Measurements from ENCODE around the gene TNIP1.
A peak's percentile ranks its signal among the peaks of the same experiment; 100 is the strongest.

Gene TNIP1

DNA sequence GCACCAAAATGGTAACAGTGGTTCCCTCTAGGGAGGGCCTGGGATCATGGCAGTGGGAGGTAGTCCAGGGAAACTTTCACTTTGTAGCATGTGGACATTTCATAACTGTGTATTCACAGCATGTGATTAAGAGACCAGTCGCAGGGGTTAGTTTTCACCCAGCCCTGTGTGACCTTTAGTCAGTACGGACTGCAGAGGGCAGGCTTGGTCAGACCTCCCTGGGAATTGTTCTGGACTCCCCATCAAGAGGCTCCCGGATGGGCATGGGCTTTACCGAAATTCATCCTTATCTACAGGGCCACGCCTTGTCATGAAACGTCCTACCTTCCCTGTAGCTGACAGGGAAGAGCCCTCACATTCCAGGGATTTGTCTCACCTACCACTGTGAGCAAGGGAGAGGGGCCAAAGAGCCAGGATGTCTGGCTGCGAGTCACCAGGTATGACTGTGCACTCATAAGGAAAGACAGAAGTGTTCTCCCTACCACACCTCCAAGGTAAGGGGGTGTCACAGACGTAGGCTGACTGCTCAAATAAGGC lies 40.6 kb downstream of the TNIP1 start:
- no peak for DNase-seq (ENCODE audit: low read depth in 2 of 2)

GRCh38 chr5:151039665-151040064 lies 41.2 kb downstream of the TNIP1 start:
- DNase-seq (ENCODE audit: low read depth in 2 of 2): no peak

GRCh38 chr5:151038801-151039238 lies 42.0 kb downstream of the TNIP1 start:
- peak in 1 of 2 donors; percentile 26 for DNase-seq (ENCODE audit: low read depth in 2 of 2)

DNA sequence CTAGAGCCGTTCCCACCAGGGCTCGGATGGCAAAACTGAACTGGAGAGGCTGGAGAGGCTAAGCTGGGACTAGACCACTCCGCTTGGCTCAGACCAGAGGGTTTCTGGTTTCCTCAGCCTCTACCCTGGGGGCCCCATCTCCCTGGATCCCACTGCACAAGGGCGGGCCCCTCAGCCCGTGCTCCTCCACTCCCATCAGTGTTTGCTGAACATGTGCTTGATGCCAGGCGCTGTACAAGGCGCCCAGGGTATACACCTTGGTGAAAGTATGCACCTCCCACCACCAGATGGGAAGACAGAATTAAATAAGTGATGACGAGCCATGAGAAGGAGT lies 42.5 kb downstream of the TNIP1 start:
- no peak for DNase-seq (ENCODE audit: low read depth in 2 of 2)

DNA sequence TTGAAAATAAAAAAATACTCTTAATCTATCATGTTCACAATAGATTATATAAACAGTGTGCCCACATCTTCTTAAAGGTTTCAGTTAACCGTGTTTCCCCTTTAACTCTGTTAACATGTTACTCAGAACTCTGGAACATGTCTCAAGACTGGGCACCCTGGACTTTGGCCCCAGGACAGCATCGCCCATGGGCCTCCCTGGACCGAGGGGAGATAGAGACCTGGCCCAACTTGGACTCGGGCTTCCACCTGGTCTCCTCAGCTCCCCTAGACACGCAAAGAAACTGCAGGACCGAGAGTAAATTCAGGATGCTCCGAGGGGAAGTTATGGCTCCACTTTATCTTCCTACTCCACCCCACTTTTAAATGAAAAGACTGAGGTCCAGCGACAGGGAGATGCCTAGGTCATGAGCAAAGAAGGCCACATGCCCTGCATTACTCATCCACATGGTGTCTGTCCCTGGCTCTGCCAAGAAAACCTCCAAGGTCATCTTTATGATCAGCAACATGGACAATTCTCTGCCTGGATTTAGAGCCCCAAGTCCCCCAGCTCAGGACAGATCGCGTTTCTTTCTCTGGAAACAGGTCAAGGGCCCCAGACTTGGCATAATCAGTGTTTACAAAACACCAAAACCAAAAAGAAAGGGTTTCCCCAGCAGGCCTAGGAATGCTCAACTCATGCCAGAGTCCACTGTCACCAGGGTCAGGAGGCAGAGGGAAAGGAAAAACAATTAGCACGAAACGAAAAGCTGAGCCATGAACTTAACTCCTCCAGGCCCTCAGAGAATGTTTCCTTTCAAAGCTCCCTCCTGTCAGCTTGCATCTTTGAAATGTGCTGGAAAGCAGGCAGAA lies 43.0 kb downstream of the TNIP1 start:
- no peak for DNase-seq (ENCODE audit: low read depth in 2 of 2)

DNA sequence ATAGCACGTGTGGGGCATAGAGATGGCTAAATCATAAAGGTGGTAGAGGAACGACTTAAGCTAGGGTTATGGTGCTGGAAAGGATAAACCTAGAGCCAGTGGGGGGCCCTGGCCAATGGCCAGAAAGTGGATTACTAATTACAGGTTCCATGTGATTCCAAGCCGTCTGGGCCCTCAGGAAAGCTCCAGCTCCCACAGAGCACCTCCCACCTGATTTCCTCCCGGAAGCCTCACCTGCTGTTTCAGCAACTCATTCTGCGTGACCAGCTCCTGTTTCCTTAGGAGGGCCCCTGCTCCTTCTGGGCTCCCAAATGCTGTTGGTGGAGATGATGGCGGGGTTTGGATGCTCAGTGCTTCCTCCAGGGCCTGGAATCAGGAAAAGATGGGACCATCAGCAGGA lies 44.3 kb downstream of the TNIP1 start:
- DNase-seq (ENCODE audit: low read depth in 2 of 2): no peak

- no peak for DNase-seq (ENCODE audit: low read depth in 2 of 2)
These were observed 46.1 kb downstream of the TNIP1 start for GRCh38 chr5:151034422-151035379.

DNA sequence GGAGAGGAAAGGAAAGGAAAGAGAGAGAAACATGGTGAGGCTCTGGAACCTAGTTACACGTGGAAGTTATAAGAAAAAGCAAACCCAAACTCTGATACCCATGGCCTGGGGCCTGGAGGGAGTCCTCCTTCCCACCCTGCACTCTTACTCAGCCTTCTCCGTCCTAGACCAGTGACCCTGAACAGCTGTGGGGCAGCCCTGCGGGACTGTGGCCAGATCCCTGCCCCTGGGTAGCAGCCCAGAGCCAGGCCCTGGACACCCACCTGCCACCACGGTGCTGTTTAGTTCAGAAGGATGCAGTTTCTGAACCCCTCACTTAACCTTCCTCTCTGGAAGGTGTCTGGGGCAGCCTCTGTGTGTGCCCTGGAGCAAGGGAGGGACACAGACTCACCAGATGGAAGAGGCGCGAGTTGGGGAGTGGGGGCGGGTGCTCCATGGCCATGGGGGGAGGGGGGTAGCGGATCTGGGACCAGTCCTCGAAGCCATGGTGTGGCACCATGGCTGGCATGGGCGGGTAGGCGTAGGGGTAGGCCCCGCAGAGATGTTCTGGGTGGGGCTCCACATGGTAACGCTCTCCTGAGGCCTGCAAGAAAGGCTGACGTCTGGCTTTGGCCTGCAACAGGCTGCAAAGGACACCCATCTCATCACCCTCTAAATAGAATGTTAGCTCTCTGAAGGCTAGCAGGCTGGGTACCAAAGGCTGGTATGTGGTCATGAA lies 47.5 kb downstream of the TNIP1 start:
- no peak for DNase-seq (ENCODE audit: low read depth in 2 of 2)

DNA sequence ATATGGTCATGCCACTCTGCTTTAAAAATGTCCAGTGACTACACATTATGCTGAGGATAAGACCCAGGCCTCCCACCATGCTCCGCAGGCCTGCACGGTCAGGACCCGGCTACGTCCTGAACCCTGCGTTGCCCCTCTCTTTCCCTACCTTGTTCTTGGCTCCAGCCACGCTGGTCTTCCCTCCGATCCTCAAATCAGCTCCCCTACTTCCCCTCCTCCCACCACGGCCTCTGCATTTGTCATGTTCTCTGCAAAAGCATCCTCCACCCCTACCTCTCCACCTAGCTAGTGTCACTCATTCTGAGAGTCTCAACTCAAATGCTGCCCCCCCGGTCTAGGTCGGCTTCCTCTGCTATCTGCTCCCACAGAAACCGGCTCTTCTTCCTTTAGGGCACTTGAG lies 49.3 kb downstream of the TNIP1 start:
- no peak for DNase-seq (ENCODE audit: low read depth in 2 of 2)

- no peak for DNase-seq (ENCODE audit: low read depth in 2 of 2)
These were observed 50.5 kb downstream of the TNIP1 start for GRCh38 chr5:151030379-151030778.

DNA sequence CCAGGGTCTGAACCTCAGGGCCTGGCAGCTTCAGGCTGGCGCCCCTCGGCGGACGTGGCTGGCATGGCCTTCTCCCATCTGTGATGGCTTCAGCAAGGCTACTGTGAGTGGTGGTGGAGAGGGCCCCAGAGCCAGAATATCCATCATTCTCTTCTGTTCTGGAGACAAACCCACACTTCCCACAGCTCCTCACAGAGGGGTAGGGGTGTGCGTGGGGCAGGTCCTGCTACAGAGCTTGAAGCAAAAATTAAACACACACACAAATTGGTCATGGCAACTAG lies 50.8 kb downstream of the TNIP1 start:
- DNase-seq (ENCODE audit: low read depth in 2 of 2): no peak

DNA sequence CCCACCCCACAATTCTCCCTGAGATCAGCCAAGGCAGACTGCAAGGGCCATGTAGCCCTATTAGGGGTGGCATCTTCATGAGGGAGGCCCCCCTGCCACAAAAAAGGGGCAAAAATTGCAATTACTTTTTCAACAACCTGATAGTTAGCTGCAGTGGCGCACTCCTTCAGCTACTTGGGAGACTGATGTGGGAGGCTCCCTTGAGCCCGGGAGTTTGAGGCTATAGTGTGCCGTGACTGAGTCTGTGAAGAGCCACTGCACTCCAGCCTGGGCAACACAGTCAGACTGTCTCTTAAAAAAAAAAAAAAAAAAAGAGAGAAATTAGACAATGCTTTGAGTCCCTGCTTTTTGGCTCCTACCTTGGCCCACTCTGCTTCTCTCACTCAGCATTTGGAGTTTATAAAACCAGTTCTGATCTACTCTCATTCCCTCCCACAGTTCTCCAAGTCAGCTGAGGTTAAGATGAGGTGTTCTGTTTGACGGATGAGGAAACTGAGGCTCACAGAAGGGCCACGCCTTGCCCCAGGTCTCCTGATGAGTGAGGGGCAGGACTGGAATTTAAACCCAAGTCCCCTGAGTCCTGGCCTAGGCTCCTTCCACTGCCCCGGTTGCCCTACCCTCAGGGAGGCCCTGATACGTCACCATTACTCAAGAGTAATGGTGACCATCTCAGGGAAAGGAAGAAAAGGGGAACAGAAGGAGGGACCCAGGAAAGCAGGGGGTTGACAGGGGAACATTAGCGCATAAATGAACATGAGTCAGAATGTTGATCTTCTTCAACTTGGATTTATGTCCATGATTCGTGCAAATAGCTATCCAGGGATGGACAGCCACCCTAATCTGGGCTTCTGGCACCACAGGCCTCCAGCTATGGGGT lies 51.4 kb downstream of the TNIP1 start:
- DNase-seq (ENCODE audit: low read depth in 2 of 2): no peak

- DNase-seq (ENCODE audit: low read depth in 2 of 2): no peak
These were observed 52.1 kb downstream of the TNIP1 start for GRCh38 chr5:151028717-151029116.

GRCh38 chr5:151027961-151028479 lies 52.8 kb downstream of the TNIP1 start:
- DNase-seq (ENCODE audit: low read depth in 2 of 2): no peak

DNA sequence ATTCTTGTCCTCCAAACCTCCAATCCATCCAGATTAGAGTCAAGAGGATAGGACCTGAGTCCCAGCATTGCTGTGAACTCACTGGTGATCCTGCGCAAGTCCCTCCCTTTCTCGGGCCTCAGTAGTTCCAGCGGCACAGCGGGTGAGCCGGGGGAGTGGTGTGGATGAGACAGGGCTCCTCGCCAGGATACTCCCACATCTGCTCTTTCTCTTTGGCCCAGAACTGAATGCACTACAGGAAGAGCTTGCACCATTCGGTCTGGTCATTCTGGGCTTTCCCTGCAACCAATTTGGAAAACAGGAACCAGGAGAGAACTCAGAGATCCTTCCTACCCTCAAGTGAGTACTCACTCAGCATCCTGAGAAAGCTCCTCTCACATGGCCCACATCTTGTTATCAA lies 54.2 kb downstream of the TNIP1 start:
- DNase-seq (ENCODE audit: low read depth in 2 of 2): no peak

GRCh38 chr5:151026088-151026487 lies 54.7 kb downstream of the TNIP1 start:
- no peak for DNase-seq (ENCODE audit: low read depth in 2 of 2)

DNA sequence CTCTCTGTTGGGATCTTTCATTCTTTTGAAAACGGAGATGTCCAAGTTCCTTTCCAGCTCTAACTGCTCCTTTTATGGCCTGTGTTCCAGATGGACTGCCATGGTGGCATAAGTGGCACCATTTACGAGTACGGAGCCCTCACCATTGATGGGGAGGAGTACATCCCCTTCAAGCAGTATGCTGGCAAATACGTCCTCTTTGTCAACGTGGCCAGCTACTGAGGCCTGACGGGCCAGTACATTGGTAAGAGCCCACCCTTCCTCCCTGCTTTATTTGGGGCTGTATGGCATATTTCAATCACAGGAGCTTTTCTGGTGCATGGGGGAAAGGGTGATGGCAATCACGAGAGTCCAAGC lies 55.6 kb downstream of the TNIP1 start:
- no peak for DNase-seq (ENCODE audit: low read depth in 2 of 2)

GRCh38 chr5:151024440-151025249 lies 56.2 kb downstream of the TNIP1 start:
- no peak for DNase-seq (ENCODE audit: low read depth in 2 of 2)

DNA sequence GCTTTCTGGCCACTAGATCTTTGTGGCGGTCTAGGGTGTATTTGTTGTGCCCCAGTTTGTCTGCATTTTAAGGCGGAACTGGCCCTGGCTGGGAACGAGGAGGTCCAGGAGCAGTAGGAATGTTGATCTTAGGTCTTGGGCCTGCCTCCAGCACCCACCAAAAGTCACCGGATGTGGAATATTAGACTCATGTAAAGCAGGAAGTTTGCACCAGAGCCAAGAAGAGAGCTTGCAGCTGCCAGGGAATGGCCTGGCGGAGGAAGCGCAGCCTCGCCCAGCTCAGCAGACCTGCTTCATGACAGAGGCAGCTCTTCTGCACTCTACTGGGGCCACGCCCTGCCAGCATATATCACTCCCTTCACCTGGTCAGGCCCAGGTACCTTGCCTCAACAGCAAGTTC lies 57.2 kb downstream of the TNIP1 start:
- no peak for DNase-seq (ENCODE audit: low read depth in 2 of 2)

GRCh38 chr5:151023047-151023615 lies 57.7 kb downstream of the TNIP1 start:
- no peak for DNase-seq (ENCODE audit: low read depth in 2 of 2)

Measured in stimulated activated CD4-positive, alpha-beta T cell treated with anti-CD3 and anti-CD28 coated beads, Interleukin-4, amount 100 ng/mL, for 48 hours (primary cell).